ENCODE data around the gene LRRC57. TPM values are rescaled to one million over a fixed set of nuclear protein-coding genes. Genes with fewer than 3 reads are reported as not detected.
"Not testable (repeated sequence)": the region's sequence is repeated elsewhere in the genome, so short reads cannot be mapped to it uniquely, and the experiment has no call there.

LRRC57 gene
- total RNA-seq, 2 experiments from 2014 or later: 19.2 to 20.7 TPM

- ChIA-PET CTCF (no interaction called here), POLR2A (interaction anchor here (0.7 kb wide), 1 partner anchor 122 kb away, joined by 11 read pairs; no protein-coding TSS in a partner anchor)
Measured at GRCh38 chr15:42558739-42559138, 10.1 kb upstream of the LRRC57 start.

GRCh38 chr15:42556550-42557207 is 8.1 kb upstream of the LRRC57 start:
- CTCF ChIA-PET: interaction anchor here (0.9 kb wide), 1 partner anchor 11 kb away, joined by 4 read pairs; no protein-coding TSS in a partner anchor
- POLR2A ChIA-PET: not testable (repeated sequence)

- CTCF ChIA-PET: interaction anchor here (0.6 to 1.3 kb wide), 2 partner anchors 43 to 64 kb away, joined by 3 read pairs; no protein-coding TSS in a partner anchor
- POLR2A ChIA-PET: interaction anchor here (0.6 kb wide), 1 partner anchor 31 kb away, joined by 5 read pairs; no protein-coding TSS in a partner anchor
Measured at GRCh38 chr15:42553554-42553953, 5.0 kb upstream of the LRRC57 start.

- POLR2A ChIA-PET: interaction anchor here (0.6 kb wide), 1 partner anchor 353 kb away, joined by 9 read pairs; no protein-coding TSS in a partner anchor
- CTCF ChIA-PET: interaction anchor here (0.7 to 0.9 kb wide), 5 partner anchors 31 to 1693 kb away, joined by 3 read pairs; no protein-coding TSS in a partner anchor
Measured at GRCh38 chr15:42549741-42550392, 1.3 kb upstream of the LRRC57 start.

- CTCF ChIA-PET: interaction anchor here (0.7 to 0.9 kb wide), 3 partner anchors 32 to 1692 kb away, joined by 3 read pairs; no protein-coding TSS in a partner anchor
- POLR2A ChIA-PET: interaction anchor here (1.8 kb wide), 1 partner anchor 27 kb away, joined by 15 read pairs; the partner anchor contains the start of gene STARD9
Measured at GRCh38 chr15:42549032-42549491, 469 bp upstream of the LRRC57 start.

- ChIA-PET CTCF (interaction anchor here (0.7 to 1.5 kb wide), 2 partner anchors 12 to 27 kb away, joined by 3 to 4 read pairs; partner anchors contain the start of gene STARD9), POLR2A (interaction anchor here (0.6 to 1.8 kb wide), 5 partner anchors 28 to 370 kb away, joined by 3 to 15 read pairs (median 6); partner anchors contain the start of genes STARD9 and ZNF106)
Measured at GRCh38 chr15:42547918-42548248, 710 bp downstream of the LRRC57 start.

- POLR2A ChIA-PET: interaction anchor here (0.5 kb wide), 1 partner anchor 13 kb away, joined by 4 read pairs; no protein-coding TSS in a partner anchor
- CTCF ChIA-PET: interaction anchor here (1.0 to 1.5 kb wide), 2 partner anchors 17 to 104 kb away, joined by 4 read pairs; no protein-coding TSS in a partner anchor
Measured at GRCh38 chr15:42544853-42545629, 3.6 kb downstream of the LRRC57 start.

GRCh38 chr15:42533246-42533645 is 15.3 kb downstream of the LRRC57 start:
- ChIA-PET CTCF (no interaction called here), POLR2A (interaction anchor here (1.2 kb wide), 1 partner anchor 42 kb away, joined by 3 read pairs; the partner anchor contains the start of gene ZNF106)

GRCh38 chr15:42528970-42529369 is 19.6 kb downstream of the LRRC57 start:
- ChIA-PET POLR2A (no interaction called here), CTCF (no interaction called here)

GRCh38 chr15:42523331-42523730 is 25.3 kb downstream of the LRRC57 start:
- CTCF ChIA-PET: no interaction called here
- POLR2A ChIA-PET: interaction anchor here (0.6 kb wide), 1 partner anchor 30 kb away, joined by 5 read pairs; no protein-coding TSS in a partner anchor

- POLR2A ChIA-PET: no interaction called here
- CTCF ChIA-PET: interaction anchor here (1.2 kb wide), 1 partner anchor 42 kb away, joined by 3 read pairs; no protein-coding TSS in a partner anchor
Measured at GRCh38 chr15:42511007-42511391, 37.6 kb downstream of the LRRC57 start.

- ChIA-PET POLR2A (no interaction called here), CTCF (interaction anchor here (1.2 kb wide), 1 partner anchor 43 kb away, joined by 3 read pairs; no protein-coding TSS in a partner anchor)
Measured at GRCh38 chr15:42510258-42511006, 38.2 kb downstream of the LRRC57 start.

GRCh38 chr15:42508263-42508690 is 40.3 kb downstream of the LRRC57 start:
- ChIA-PET CTCF (interaction anchor here (0.6 kb wide), 1 partner anchor 180 kb away, joined by 3 read pairs; no protein-coding TSS in a partner anchor), POLR2A (no interaction called here)

- POLR2A ChIA-PET: no interaction called here
- CTCF ChIA-PET: no interaction called here
Measured at GRCh38 chr15:42507514-42507913, 41.1 kb downstream of the LRRC57 start.

GRCh38 chr15:42504631-42505030 is 44.0 kb downstream of the LRRC57 start:
- ChIA-PET CTCF (no interaction called here), POLR2A (interaction anchor here (1.2 kb wide), 1 partner anchor 14 kb away, joined by 3 read pairs; the partner anchor contains the start of gene ZNF106)

- CTCF ChIA-PET: interaction anchor here (0.7 kb wide), 1 partner anchor 31 kb away, joined by 3 read pairs; no protein-coding TSS in a partner anchor
- POLR2A ChIA-PET: interaction anchor here (1.2 kb wide), 1 partner anchor 13 kb away, joined by 3 read pairs; the partner anchor contains the start of gene ZNF106
Measured at GRCh38 chr15:42503825-42504224, 44.8 kb downstream of the LRRC57 start.

- ChIA-PET POLR2A (no interaction called here), CTCF (interaction anchor here (1.3 kb wide), 1 partner anchor 41 kb away, joined by 3 read pairs; no protein-coding TSS in a partner anchor)
Measured at GRCh38 chr15:42502477-42502876, 46.1 kb downstream of the LRRC57 start.

GRCh38 chr15:42499858-42500609 is 48.6 kb downstream of the LRRC57 start:
- CTCF ChIA-PET: no interaction called here
- POLR2A ChIA-PET: no interaction called here
